ENCODE results near the gene NWD2.

Gene NWD2

DNA sequence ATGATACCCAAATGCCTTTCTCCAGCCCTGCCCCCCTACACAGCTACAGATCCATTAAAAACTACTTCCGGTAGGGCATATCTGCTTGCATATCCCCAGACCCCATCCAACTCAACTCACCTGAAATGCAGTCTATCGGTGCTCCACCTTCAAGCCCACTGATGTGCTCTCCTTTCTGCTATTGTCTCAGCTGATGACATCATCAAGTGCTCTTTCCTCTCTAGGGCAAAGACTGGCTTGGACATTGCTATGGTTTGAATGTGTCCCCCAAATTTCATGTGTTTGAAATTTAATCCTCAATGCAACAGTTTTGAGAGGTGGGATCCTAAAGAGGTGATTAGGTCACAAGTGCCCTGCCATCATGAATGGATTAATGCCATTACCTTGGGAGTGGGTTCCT, 229.3 kb downstream of the NWD2 start:
- H3K4me1 ChIP-seq (ENCODE audit: insufficient read depth, insufficient read length), result no peaks in the 10 kb centered on the region
- TF ChIP-seq YY1 (IDR thresholded peaks at IDR 0.05; ENCODE audit: insufficient read depth, insufficient read length) (no peak), SUZ12 (IDR thresholded peaks at IDR 0.05; ENCODE audit: extremely low read depth, insufficient read depth, insufficient read length) (no peak), ZNF274 (IDR thresholded peaks at IDR 0.05; ENCODE audit: low read depth, low read length) (no peak)
- no peak overlapping the region for H3K9ac ChIP-seq (ENCODE audit: insufficient read length, low read depth)
- no peaks in the 10 kb centered on the region for H3K27me3 ChIP-seq (ENCODE audit: insufficient read depth, insufficient read length)
- DNase-seq (ENCODE audit: low read depth, low spot score), result no peak
- no peaks in the 10 kb centered on the region for H3K36me3 ChIP-seq (ENCODE audit: insufficient read depth, insufficient read length, low read length)
- H3K4me3 ChIP-seq (ENCODE audit: insufficient read length, low read depth), result no peak overlapping the region
- H3K9me3 ChIP-seq (ENCODE audit: insufficient read depth, low read length), result no peaks in the 10 kb centered on the region

DNA sequence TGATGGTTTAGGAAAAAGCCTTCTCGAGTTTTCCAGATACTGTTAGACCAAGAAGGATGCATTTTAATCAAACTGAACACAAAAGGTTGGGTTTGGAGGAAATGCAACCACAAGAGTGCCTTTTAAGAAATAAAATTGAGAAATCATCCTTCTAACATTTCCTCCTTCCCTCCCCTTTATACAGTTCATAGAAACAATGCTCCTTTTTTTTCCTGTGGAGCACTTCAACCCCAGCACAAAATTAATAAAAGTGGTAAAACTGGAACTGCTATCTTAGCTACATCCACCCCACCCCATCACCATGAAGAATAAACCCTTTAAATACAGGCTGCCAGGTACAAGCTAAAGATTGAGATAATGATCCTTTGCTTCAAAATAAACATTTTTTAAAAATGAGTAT, 230.5 kb downstream of the NWD2 start:
- no peaks in the 10 kb centered on the region for H3K27me3 ChIP-seq (ENCODE audit: insufficient read depth, insufficient read length)
- H3K9ac ChIP-seq (ENCODE audit: insufficient read length, low read depth), result no peak overlapping the region
- H3K4me1 ChIP-seq (ENCODE audit: insufficient read depth, insufficient read length), result no peaks in the 10 kb centered on the region
- no peak overlapping the region for H3K4me3 ChIP-seq (ENCODE audit: insufficient read length, low read depth)
- H3K9me3 ChIP-seq (ENCODE audit: insufficient read depth, low read length), result no peaks in the 10 kb centered on the region
- TF ChIP-seq SUZ12 (IDR thresholded peaks at IDR 0.05; ENCODE audit: extremely low read depth, insufficient read depth, insufficient read length) (no peak), YY1 (IDR thresholded peaks at IDR 0.05; ENCODE audit: insufficient read depth, insufficient read length) (no peak), ZNF274 (IDR thresholded peaks at IDR 0.05; ENCODE audit: low read depth, low read length) (no peak)
- DNase-seq (ENCODE audit: low read depth, low spot score), result no peak
- H3K36me3 ChIP-seq (ENCODE audit: insufficient read depth, insufficient read length, low read length), result no peaks in the 10 kb centered on the region

DNA sequence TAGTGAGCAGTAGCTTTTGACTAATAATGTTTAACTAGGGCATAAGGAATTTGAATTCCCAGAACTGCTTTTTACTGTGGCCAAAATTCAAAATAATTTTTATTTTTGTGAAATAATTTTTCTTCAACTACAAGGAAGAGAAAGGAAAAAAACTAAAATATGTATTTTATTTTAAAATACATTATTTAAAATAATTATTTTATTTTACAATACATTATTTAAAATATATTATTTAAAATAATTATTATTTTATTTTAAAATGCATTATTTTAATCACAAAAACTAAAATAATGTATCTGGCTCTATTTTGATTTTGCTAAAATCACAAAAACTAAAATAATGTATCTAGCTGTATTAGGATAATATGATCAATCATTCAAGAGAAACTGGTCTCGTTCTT, 231.2 kb downstream of the NWD2 start:
- no peaks in the 10 kb centered on the region for H3K36me3 ChIP-seq (ENCODE audit: insufficient read depth, insufficient read length, low read length)
- no peak for TF ChIP-seq ZNF274 (IDR thresholded peaks at IDR 0.05; ENCODE audit: low read depth, low read length)
- no peak for TF ChIP-seq SUZ12 (IDR thresholded peaks at IDR 0.05; ENCODE audit: extremely low read depth, insufficient read depth, insufficient read length)
- TF ChIP-seq YY1 (IDR thresholded peaks at IDR 0.05; ENCODE audit: insufficient read depth, insufficient read length), result no peak
- H3K4me1 ChIP-seq (ENCODE audit: insufficient read depth, insufficient read length), result no peaks in the 10 kb centered on the region
- no peaks in the 10 kb centered on the region for H3K9me3 ChIP-seq (ENCODE audit: insufficient read depth, low read length)
- H3K4me3 ChIP-seq (ENCODE audit: insufficient read length, low read depth), result no peak overlapping the region
- DNase-seq (ENCODE audit: low read depth, low spot score), result no peak
- no peaks in the 10 kb centered on the region for H3K27me3 ChIP-seq (ENCODE audit: insufficient read depth, insufficient read length)
- no peak overlapping the region for H3K9ac ChIP-seq (ENCODE audit: insufficient read length, low read depth)

- no peaks in the 10 kb centered on the region for H3K4me1 ChIP-seq (ENCODE audit: insufficient read depth, insufficient read length)
These were observed 231.7 kb downstream of the NWD2 start for GRCh38 chr4:37476256-37476655.

DNA sequence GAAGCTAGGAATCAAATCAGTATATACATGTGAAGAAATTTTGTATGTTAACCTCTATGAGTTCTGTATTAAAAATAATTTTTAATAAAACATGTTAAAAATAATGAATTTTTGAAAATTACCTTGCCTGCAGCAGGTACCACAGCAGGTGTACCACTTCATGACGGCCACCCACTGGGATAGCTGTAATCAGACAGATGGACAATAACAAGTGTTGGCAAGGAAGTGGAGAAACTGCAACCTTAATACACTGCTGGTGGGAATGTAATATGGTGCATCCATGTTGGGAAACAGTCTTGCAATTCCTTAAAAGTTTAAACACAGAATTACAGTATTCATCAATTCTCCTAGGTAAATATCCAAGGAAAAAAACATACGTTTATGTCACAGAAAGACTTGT, 232.1 kb downstream of the NWD2 start:
- no peaks in the 10 kb centered on the region for H3K9me3 ChIP-seq (ENCODE audit: insufficient read depth, low read length)
- DNase-seq (ENCODE audit: low read depth, low spot score), result no peak
- H3K27me3 ChIP-seq (ENCODE audit: insufficient read depth, insufficient read length), result no peaks in the 10 kb centered on the region
- H3K36me3 ChIP-seq (ENCODE audit: insufficient read depth, insufficient read length, low read length), result no peaks in the 10 kb centered on the region
- TF ChIP-seq ZNF274 (IDR thresholded peaks at IDR 0.05; ENCODE audit: low read depth, low read length) (no peak), SUZ12 (IDR thresholded peaks at IDR 0.05; ENCODE audit: extremely low read depth, insufficient read depth, insufficient read length) (no peak), YY1 (IDR thresholded peaks at IDR 0.05; ENCODE audit: insufficient read depth, insufficient read length) (no peak)
- H3K4me3 ChIP-seq (ENCODE audit: insufficient read length, low read depth), result no peak overlapping the region
- H3K4me1 ChIP-seq (ENCODE audit: insufficient read depth, insufficient read length), result no peaks in the 10 kb centered on the region
- H3K9ac ChIP-seq (ENCODE audit: insufficient read length, low read depth), result no peak overlapping the region

More at GRCh38 chr4:37476256-37476655, 231.7 kb downstream of the NWD2 start:
- TF ChIP-seq ZNF274 (IDR thresholded peaks at IDR 0.05; ENCODE audit: low read depth, low read length) (no peak), SUZ12 (IDR thresholded peaks at IDR 0.05; ENCODE audit: extremely low read depth, insufficient read depth, insufficient read length) (no peak), YY1 (IDR thresholded peaks at IDR 0.05; ENCODE audit: insufficient read depth, insufficient read length) (no peak)
- Histone ChIP-seq H3K4me3 (ENCODE audit: insufficient read length, low read depth) (no peak overlapping the region), H3K27me3 (ENCODE audit: insufficient read depth, insufficient read length) (no peaks in the 10 kb centered on the region), H3K9me3 (ENCODE audit: insufficient read depth, low read length) (no peaks in the 10 kb centered on the region), H3K36me3 (ENCODE audit: insufficient read depth, insufficient read length, low read length) (no peaks in the 10 kb centered on the region), H3K9ac (ENCODE audit: insufficient read length, low read depth) (no peak overlapping the region)
- DNase-seq (ENCODE audit: low read depth, low spot score), result no peak

DNA sequence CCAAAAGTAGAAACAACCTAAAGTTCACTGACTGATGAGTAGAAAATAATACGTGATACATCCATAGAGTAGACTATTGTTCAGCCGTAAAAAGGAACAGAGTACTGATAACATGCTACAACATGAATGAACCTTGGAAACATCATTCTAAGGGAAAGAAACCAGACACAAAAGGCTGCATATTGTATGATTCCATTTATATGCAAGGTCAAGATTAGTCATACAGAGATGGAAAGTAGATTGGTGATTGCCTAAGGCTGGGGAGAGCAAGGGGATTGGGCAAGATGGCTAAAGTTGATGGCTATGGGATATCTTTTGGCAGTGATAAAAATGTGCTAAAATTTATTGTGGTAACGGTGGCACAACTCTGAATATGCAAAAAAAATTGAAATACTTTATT, 232.6 kb downstream of the NWD2 start:
- no peak for TF ChIP-seq ZNF274 (IDR thresholded peaks at IDR 0.05; ENCODE audit: low read depth, low read length)
- no peak for TF ChIP-seq SUZ12 (IDR thresholded peaks at IDR 0.05; ENCODE audit: extremely low read depth, insufficient read depth, insufficient read length)
- TF ChIP-seq YY1 (IDR thresholded peaks at IDR 0.05; ENCODE audit: insufficient read depth, insufficient read length), result no peak
- H3K9me3 ChIP-seq (ENCODE audit: insufficient read depth, low read length), result no peaks in the 10 kb centered on the region
- no peaks in the 10 kb centered on the region for H3K36me3 ChIP-seq (ENCODE audit: insufficient read depth, insufficient read length, low read length)
- no peak overlapping the region for H3K4me3 ChIP-seq (ENCODE audit: insufficient read length, low read depth)
- no peaks in the 10 kb centered on the region for H3K27me3 ChIP-seq (ENCODE audit: insufficient read depth, insufficient read length)
- DNase-seq (ENCODE audit: low read depth, low spot score), result no peak
- H3K9ac ChIP-seq (ENCODE audit: insufficient read length, low read depth), result no peak overlapping the region
- no peaks in the 10 kb centered on the region for H3K4me1 ChIP-seq (ENCODE audit: insufficient read depth, insufficient read length)

DNA sequence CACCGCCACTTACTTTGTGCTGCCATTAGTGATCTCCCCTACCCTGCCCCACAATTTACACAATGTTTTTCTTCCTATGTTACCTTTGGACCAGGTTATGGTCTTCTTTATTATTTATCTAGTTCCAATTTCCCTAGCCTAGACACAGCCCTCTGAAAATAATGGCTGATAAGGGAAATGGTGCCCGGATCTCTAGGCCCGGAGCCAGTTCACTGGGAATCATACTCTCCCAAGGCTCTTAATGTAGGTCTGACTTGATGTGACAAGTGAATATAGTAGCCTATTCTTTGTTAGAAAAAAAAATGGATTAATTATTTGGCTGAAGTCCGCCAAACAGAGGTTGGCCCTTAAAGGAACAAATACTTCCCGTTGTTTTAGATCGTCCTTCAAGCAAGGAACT, 233.6 kb downstream of the NWD2 start:
- no peak overlapping the region for H3K4me3 ChIP-seq (ENCODE audit: insufficient read length, low read depth)
- H3K27me3 ChIP-seq (ENCODE audit: insufficient read depth, insufficient read length), result no peaks in the 10 kb centered on the region
- H3K36me3 ChIP-seq (ENCODE audit: insufficient read depth, insufficient read length, low read length), result no peaks in the 10 kb centered on the region
- no peaks in the 10 kb centered on the region for H3K4me1 ChIP-seq (ENCODE audit: insufficient read depth, insufficient read length)
- DNase-seq (ENCODE audit: low read depth, low spot score), result no peak
- H3K9me3 ChIP-seq (ENCODE audit: insufficient read depth, low read length), result no peaks in the 10 kb centered on the region
- H3K9ac ChIP-seq (ENCODE audit: insufficient read length, low read depth), result no peak overlapping the region
- TF ChIP-seq YY1 (IDR thresholded peaks at IDR 0.05; ENCODE audit: insufficient read depth, insufficient read length), result no peak
- no peak for TF ChIP-seq ZNF274 (IDR thresholded peaks at IDR 0.05; ENCODE audit: low read depth, low read length)
- no peak for TF ChIP-seq SUZ12 (IDR thresholded peaks at IDR 0.05; ENCODE audit: extremely low read depth, insufficient read depth, insufficient read length)

DNA sequence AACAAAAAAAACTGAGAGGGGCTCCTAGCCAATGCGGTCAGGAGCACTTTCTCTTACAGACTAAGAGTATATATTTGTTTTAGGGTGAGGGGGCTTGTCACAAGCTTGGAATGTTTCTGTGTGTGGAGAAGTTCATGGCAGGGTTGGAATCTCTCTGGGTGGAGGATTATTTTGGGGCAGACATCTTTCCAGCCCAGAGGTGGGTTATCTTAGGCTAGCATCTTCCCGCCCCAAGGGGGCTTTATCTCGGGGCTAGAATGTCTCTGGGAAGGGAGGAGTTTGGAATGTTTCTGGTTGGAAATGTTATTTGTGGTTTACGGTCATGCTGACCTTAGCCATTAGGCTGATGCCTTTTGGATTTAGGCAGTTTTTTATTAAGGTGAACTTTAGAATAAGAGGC, 236.0 kb downstream of the NWD2 start:
- no peak overlapping the region for H3K9ac ChIP-seq (ENCODE audit: insufficient read length, low read depth)
- no peaks in the 10 kb centered on the region for H3K9me3 ChIP-seq (ENCODE audit: insufficient read depth, low read length)
- TF ChIP-seq ZNF274 (IDR thresholded peaks at IDR 0.05; ENCODE audit: low read depth, low read length) (no peak), SUZ12 (IDR thresholded peaks at IDR 0.05; ENCODE audit: extremely low read depth, insufficient read depth, insufficient read length) (no peak), YY1 (IDR thresholded peaks at IDR 0.05; ENCODE audit: insufficient read depth, insufficient read length) (no peak)
- no peak overlapping the region for H3K4me3 ChIP-seq (ENCODE audit: insufficient read length, low read depth)
- no peak for DNase-seq (ENCODE audit: low read depth, low spot score)
- H3K4me1 ChIP-seq (ENCODE audit: insufficient read depth, insufficient read length), result no peaks in the 10 kb centered on the region
- no peaks in the 10 kb centered on the region for H3K36me3 ChIP-seq (ENCODE audit: insufficient read depth, insufficient read length, low read length)
- H3K27me3 ChIP-seq (ENCODE audit: insufficient read depth, insufficient read length), result no peaks in the 10 kb centered on the region

All from NT2/D1 (cell line).